Stimulated activated naive CD8-positive, alpha-beta T cell treated with anti-CD3 and anti-CD28 coated beads, Interleukin-15, amount 100 ng/mL, for 72 hours (primary cell): ENCODE data around the gene NRXN3.
A peak's percentile ranks its signal among the peaks of the same experiment; 100 is the strongest.

Experiments
- ATAC-seq: fragments of 150-1000 bp; cut with Tn5 transposase; 2 replicates; pipeline ENCODE4 v1.10.0; 2021; ENCODE audit warnings: mild to moderate bottlenecking, moderate library complexity
- DNase-seq, 2 donors: peaks; one replicate each; pipeline ENCODE4 v3.0.0; 2021 to 2022
- H3K27ac Mint-ChIP-seq, 2 donors: one replicate each; pipeline ENCODE4 v1.8.0; 2022; ENCODE audit warnings: mild to moderate bottlenecking in 2 of 2, mixed read lengths in 2 of 2, moderate library complexity in 2 of 2
- H3K27me3 Mint-ChIP-seq: one replicate; pipeline ENCODE4 v1.8.0; 2022; ENCODE audit warnings: mixed read lengths
- H3K4me1 Mint-ChIP-seq: one replicate; pipeline ENCODE4 v1.8.0; 2022; ENCODE audit warnings: mild to moderate bottlenecking, mixed read lengths
- H3K4me3 Mint-ChIP-seq, 2 donors: one replicate each; pipeline ENCODE4 v1.8.0; 2022; ENCODE audit warnings: mild to moderate bottlenecking in 2 of 2, mixed read lengths in 2 of 2, moderate library complexity in 1 of 2
- H3K9me3 Mint-ChIP-seq, 2 donors: one replicate each; pipeline ENCODE4 v1.8.0; 2022; ENCODE audit warnings: mixed read lengths in 2 of 2

Gene NRXN3

DNA sequence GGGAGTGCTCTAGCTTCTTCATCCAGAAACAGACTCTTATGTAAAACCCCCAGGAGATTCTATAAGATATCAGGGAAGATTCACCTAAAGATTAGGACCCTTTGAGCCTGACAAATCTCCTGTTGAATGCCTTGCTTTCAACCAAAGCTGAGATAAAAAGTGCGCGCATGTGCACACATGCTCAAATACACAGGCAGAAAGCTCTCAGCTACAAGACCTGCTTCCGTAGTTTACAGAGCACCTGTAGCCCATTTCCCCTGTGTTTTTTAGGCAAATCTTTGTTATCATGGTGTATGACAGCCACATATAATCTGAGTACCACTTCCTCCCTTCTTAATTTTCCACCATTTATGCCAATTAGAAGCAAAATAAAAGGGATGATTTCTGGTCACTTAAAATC is 866.9 kb downstream of the NRXN3 start:
- H3K4me1 Mint-ChIP-seq, result no peaks in the 10 kb centered on the region
- no peak for ATAC-seq
- H3K9me3 Mint-ChIP-seq, result peaks cover 4 to 10% of the 10 kb centered on the region in 2 donors
- DNase-seq, result no peak
- H3K27me3 Mint-ChIP-seq, result no peaks in the 10 kb centered on the region
- H3K27ac Mint-ChIP-seq, result no peak overlapping the region
- H3K4me3 Mint-ChIP-seq, result no peak overlapping the region

DNA sequence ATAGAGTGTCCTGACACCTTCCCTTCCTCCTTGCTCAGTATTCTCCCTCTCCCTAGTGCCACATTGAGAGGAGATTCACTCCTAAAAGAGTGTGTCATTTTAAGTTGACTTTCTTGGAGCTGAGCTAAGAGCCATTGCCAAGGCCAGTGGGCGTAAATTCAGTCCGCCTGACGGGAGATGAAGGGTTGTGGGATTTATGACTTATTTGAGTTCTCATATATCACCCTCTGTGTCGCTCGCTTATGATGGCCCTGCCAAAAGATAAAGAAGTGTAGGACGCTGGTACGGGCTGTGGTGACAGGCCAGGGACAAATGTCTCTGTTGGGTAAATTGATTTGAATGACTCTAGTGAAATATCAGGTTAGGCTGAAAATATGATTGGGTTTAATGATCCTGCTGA is 867.4 kb downstream of the NRXN3 start:
- peaks cover 4 to 10% of the 10 kb centered on the region in 2 donors for H3K9me3 Mint-ChIP-seq
- no peak overlapping the region for H3K27ac Mint-ChIP-seq
- no peak for DNase-seq
- H3K27me3 Mint-ChIP-seq, result no peaks in the 10 kb centered on the region
- H3K4me3 Mint-ChIP-seq, result no peak overlapping the region
- H3K4me1 Mint-ChIP-seq, result no peaks in the 10 kb centered on the region
- no peak for ATAC-seq

DNA sequence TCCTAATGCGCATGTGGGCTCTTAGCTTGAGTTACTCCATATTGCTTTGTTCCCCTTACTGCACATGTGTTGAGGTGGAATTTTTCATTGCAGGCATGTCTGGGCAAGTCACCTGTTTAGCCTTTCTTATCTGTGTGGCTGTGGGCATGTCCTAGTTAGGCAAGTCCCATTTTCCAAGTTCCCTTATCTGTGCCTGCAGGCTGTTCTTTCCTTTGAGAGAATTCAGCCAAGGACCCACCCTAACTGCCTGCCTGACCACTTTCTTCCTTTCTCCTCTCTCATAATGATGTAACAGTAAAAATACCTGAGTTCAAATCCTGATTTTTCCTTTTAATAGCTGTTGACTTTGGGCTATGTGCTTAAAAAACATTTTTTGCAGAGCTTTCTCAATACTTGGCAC is 870.6 kb downstream of the NRXN3 start:
- Mint-ChIP-seq H3K9me3 (peaks cover 4 to 10% of the 10 kb centered on the region in 2 donors), H3K4me1 (no peaks in the 10 kb centered on the region), H3K27ac (peak overlapping the region in 1 of 2 donors; percentile 76)

DNA sequence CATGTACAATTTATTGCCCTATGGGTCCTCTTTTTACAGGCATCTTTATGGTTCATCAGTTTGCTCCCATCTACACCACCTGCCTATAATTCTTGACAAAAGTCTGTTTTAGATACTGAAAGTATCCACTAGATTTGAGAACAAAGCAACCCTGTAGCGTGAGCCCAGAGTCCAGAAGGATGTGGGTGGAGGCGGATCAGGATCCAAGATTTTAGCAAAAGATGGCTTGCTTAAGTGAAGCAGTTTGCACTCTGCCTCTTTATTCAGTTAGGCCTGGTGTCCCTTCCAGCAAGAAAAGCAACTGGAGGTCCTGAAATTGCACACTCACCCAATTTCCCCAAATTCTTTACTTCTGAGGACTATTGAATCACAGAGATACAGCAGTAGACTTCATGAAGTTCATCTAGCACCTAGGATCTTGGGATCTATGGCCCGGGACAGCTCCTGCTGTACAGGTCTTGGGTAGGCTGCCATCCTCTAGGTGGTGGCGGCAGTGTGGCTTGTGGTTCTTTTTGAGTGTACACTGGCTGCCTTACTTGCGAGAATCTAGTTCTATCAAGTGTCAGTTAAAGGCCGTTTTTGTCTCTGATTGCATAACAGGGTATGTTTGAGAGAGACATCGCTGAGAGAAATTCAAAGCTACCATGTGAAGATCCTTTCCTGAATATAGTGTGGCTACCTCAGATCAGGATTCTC is 873.2 kb downstream of the NRXN3 start:
- no peak for ATAC-seq
- Mint-ChIP-seq H3K4me3 (no peak overlapping the region), H3K4me1 (no peaks in the 10 kb centered on the region), H3K27me3 (no peaks in the 10 kb centered on the region), H3K9me3 (peaks cover 4 to 10% of the 10 kb centered on the region in 2 donors), H3K27ac (no peak overlapping the region)
- no peak for DNase-seq

More for the DNA sequence above, 870.6 kb downstream of the NRXN3 start:
- ATAC-seq, result no peak
- DNase-seq, result no peak
- no peaks in the 10 kb centered on the region for H3K27me3 Mint-ChIP-seq
- no peak overlapping the region for H3K4me3 Mint-ChIP-seq

DNA sequence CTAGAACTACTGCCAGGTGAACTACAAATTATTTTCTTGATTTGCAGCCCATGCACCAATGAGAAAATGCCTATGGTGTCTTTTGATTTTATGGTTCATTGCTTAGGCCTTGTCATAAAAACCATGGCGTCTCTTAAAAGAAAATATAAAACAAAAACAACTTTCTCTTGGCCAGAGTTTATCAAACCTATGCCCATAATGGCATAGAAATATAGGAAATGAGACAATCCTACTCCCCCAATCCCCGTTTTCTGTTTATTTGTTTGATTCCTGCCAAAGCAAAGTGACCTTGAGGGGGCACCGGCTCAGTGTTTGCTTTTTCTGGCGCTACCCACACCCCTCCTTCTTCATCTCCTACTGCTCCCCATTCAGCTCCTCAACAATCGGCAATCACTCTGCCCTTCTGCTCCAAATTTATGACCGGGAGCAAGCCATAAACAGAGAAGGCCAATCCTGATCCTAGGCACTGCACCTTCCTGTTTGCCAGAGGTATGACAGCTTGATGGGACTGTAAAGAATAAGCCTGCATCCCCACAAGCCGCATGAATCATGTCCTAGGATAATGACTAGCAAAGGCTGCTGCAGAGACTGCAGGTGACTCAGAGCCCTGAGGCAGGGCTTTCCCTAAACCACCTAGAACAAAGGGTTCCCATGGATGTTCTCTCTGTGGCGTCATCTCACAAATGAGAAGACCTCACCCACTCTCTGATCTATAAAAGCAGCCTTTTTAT is 874.9 kb downstream of the NRXN3 start:
- ATAC-seq (no peak), DNase-seq (no peak)
- Mint-ChIP-seq H3K9me3 (peaks cover 4 to 6% of the 10 kb centered on the region in 2 donors), H3K27me3 (no peaks in the 10 kb centered on the region), H3K4me3 (no peak overlapping the region), H3K27ac (no peak overlapping the region), H3K4me1 (no peaks in the 10 kb centered on the region)

DNA sequence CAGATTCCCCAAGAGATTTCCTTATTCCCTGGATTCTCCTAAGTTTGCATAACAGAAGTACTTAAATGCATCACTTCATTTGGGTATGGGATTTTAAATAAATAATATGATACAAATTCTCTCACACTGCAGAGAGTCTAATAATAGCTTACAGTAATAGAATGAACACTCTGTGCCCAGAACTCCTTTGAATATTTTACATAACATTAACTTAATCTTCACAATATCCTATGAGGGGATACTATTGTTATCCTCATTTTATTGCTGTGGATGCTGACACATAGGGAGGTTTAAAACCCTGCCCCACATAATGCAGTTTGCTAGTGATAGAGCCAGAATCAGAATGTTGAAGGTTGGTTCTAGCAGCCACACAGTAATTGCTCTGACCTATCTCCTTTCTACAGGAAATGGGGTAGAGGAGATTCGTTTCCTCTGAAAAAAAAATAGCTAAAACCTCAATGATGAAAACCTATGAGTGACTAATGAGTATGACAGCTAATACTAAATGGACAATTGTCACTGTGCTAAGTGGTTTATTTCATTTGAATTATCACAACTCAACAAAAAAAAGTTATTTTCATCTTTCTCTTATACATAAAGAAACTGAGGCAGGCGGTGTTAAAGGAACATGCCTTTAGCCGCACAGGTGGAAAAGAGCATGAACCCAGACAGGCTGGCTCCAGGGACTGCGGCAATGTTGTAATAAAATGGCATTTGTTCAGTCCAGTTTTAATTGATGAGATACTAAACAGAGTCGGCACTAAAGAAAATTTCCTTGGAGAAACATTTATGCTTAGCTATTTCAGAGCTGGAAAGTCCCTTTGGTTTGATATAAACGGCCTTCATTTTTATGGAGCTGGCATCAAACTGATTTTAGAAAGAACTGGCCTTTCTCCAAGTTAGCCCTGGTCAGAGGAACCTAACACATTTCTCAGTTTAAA is 880.9 kb downstream of the NRXN3 start:
- H3K4me1 Mint-ChIP-seq, result no peaks in the 10 kb centered on the region
- DNase-seq (no peak), ATAC-seq (no peak)
- peaks cover 0 to 4% of the 10 kb centered on the region in 2 donors for H3K9me3 Mint-ChIP-seq
- no peak overlapping the region for H3K4me3 Mint-ChIP-seq
- H3K27ac Mint-ChIP-seq, result no peak overlapping the region
- no peaks in the 10 kb centered on the region for H3K27me3 Mint-ChIP-seq

DNA sequence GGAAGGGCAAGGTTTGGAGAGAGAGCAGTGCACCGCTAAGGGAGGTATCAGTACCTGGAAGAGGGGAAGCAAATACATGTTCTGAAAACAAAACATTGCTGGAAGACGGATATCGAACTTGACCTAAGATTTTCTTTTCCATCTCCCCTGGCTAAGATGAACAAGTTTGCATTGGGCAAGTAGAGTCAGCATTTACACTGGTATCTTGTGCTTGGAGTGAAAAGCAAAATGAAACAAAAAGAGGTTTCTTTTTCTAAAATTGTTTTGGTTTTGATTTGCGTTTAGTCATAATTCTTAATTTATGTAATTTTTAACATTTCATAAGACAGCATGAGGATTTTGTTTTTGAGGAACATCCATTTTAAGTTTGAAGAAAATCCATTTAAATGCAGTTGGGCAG is 881.6 kb downstream of the NRXN3 start:
- H3K27me3 Mint-ChIP-seq, result no peaks in the 10 kb centered on the region
- DNase-seq, result no peak
- ATAC-seq, result no peak
- no peaks in the 10 kb centered on the region for H3K4me1 Mint-ChIP-seq
- H3K27ac Mint-ChIP-seq, result no peak overlapping the region
- peaks cover 0 to 4% of the 10 kb centered on the region in 2 donors for H3K9me3 Mint-ChIP-seq
- no peak overlapping the region for H3K4me3 Mint-ChIP-seq

DNA sequence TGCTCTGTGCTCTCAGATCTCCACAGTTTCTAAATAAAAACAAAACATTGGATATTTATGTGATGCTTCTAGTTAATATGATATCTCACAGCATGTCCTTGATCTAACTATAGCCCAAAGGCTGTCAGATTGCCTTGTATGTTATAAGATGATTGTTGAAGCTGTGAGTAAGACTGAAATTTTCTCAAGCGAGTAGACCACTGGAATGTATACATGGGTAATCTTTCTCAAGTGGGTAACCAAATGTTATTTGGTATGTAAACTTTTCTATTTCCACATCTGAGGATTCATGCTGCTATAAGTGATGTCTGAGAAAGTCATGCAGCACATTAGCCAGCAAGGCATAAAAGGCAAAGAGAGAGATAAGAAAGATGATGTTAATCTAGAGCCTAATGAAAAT is 886.7 kb downstream of the NRXN3 start:
- DNase-seq (no peak), ATAC-seq (no peak)
- Mint-ChIP-seq H3K4me1 (no peaks in the 10 kb centered on the region), H3K4me3 (no peak overlapping the region), H3K27ac (no peak overlapping the region), H3K27me3 (no peaks in the 10 kb centered on the region), H3K9me3 (peaks cover 11 to 17% of the 10 kb centered on the region in 2 donors)

DNA sequence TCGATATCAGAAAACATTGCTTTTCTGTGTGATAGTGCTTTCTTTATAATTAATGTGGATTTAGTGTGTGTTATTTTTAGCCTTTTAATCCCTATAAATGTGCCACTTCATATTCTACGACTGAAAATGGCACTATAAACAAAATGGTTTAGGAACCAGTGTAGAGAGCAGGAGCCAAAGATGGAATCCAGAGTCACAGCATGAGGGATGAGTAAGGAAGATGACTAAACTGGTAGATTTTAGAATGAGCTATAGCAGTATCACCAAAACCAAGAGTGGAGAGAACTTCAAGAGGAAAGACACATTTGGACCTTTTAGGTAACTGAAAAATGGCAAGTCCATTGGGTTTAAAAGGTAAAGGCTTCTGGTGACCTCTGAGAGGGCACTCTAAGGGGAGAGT is 887.2 kb downstream of the NRXN3 start:
- peaks cover 11 to 17% of the 10 kb centered on the region in 2 donors for H3K9me3 Mint-ChIP-seq
- no peak for DNase-seq
- H3K27ac Mint-ChIP-seq, result no peak overlapping the region
- no peak overlapping the region for H3K4me3 Mint-ChIP-seq
- no peak for ATAC-seq
- no peaks in the 10 kb centered on the region for H3K27me3 Mint-ChIP-seq
- H3K4me1 Mint-ChIP-seq, result no peaks in the 10 kb centered on the region

DNA sequence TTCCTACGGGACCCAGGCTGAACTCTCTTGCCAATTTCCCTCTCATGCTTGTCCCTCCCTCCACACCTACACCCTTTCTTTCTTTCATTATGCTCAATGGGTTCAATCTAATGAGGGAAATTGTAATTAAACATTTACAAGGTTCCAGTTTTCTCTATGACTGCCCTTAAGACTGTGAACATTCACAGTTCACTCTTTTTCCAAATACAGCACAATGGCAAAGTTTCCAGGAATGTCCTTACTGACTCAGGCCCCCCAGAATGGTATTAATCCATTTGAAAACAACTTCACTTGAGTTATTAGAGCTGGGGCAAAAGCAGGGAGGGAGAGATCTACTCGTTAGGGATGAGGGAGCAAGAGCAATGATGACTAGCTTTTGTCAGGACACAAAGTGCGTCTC is 892.1 kb downstream of the NRXN3 start:
- no peak overlapping the region for H3K27ac Mint-ChIP-seq
- H3K27me3 Mint-ChIP-seq, result no peaks in the 10 kb centered on the region
- H3K9me3 Mint-ChIP-seq, result peaks cover 17 to 21% of the 10 kb centered on the region in 2 donors
- DNase-seq (no peak), ATAC-seq (no peak)
- H3K4me3 Mint-ChIP-seq, result no peak overlapping the region
- H3K4me1 Mint-ChIP-seq, result no peaks in the 10 kb centered on the region

DNA sequence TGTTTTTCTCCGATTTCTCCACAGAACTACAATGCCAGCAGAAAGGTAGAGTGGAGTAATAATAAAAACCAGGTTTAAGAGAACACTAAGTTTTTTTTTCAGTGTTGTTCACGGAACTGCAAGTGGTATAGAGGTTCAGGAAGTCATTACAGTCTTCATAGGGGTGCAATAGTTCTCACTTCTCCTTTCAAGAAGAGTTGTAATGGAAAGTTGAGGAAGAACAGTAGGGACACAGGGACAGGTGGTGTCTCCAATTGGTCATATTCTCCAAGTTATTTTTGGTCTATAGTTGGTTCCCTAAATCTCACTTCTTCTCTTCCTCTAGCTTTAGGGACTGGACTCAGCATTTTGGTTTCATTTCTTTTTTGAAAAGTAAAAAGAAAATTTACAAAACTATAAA is 894.0 kb downstream of the NRXN3 start:
- Mint-ChIP-seq H3K27me3 (no peaks in the 10 kb centered on the region), H3K27ac (no peak overlapping the region), H3K4me1 (no peaks in the 10 kb centered on the region), H3K9me3 (peaks cover 7 to 10% of the 10 kb centered on the region in 2 donors), H3K4me3 (no peak overlapping the region)
- ATAC-seq (no peak), DNase-seq (no peak)

DNA sequence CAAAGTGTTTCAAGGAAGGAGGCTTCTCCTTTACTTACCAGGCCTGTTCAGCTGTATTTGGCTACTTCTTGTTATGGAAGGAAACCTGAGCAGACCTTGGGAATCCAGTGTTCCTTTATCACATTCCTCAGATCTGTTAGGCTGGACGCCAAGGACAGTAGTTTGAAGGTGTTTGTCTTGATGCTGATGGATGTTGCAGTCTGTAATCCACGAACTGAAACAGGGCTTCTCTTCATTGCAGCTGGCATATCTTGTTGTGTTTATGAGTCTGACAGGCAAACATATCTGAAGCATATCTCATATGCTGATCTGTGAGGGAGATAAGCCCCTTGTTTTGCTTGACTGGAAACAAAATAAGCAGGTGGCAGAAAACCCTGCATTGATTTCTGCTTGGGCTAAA is 904.3 kb downstream of the NRXN3 start:
- no peak overlapping the region for H3K4me3 Mint-ChIP-seq
- DNase-seq (no peak), ATAC-seq (no peak)
- H3K9me3 Mint-ChIP-seq, result no peaks in the 10 kb centered on the region
- H3K4me1 Mint-ChIP-seq, result no peaks in the 10 kb centered on the region
- no peaks in the 10 kb centered on the region for H3K27me3 Mint-ChIP-seq
- H3K27ac Mint-ChIP-seq, result no peak overlapping the region

DNA sequence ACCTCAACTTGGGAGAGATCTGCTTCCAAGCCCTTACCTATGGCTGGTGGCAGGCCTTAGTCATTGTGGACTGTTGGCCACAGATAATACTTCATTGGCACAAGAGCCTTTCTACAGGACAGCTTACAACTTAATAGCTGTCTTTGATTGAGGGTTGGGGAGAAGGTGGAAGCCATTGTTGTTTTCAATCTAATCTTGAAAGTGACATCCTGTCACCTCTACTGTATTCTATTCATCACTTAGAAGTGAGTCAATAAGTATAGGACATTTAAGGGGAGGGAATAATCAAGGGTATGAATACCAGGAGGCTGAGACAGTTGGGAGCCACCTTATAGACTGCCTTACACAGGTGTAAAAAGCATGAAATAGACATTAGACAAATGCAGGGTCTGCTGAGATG is 906.3 kb downstream of the NRXN3 start:
- H3K27ac Mint-ChIP-seq, result no peak overlapping the region
- no peaks in the 10 kb centered on the region for H3K4me1 Mint-ChIP-seq

DNA sequence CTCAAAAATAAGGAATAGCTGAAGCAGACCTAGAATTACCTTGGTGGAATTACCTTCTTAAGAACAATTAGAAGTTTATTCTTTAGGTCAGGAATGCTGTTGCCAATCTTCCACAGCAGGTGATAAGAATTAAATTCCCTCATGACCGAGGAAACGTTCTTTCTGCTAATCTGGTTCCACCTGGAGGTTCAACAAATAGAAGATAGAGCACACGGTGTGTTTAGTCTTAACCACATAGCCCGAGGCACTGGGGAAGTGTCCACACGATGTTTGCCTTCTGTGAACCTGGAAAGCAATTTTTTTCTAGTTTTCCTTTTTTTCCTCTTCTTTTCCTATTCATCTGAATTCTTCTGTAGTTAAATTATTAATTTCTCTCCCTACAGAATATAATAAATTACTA is 906.9 kb downstream of the NRXN3 start:
- peaks cover 0 to 5% of the 10 kb centered on the region in 2 donors for H3K9me3 Mint-ChIP-seq
- no peaks in the 10 kb centered on the region for H3K4me1 Mint-ChIP-seq
- no peaks in the 10 kb centered on the region for H3K27me3 Mint-ChIP-seq
- no peak overlapping the region for H3K4me3 Mint-ChIP-seq
- ATAC-seq (no peak), DNase-seq (no peak)
- no peak overlapping the region for H3K27ac Mint-ChIP-seq

More for the DNA sequence above, 906.3 kb downstream of the NRXN3 start:
- Mint-ChIP-seq H3K4me3 (no peak overlapping the region), H3K27me3 (no peaks in the 10 kb centered on the region), H3K9me3 (peaks cover 0 to 5% of the 10 kb centered on the region in 2 donors)
- ATAC-seq (no peak), DNase-seq (no peak)

DNA sequence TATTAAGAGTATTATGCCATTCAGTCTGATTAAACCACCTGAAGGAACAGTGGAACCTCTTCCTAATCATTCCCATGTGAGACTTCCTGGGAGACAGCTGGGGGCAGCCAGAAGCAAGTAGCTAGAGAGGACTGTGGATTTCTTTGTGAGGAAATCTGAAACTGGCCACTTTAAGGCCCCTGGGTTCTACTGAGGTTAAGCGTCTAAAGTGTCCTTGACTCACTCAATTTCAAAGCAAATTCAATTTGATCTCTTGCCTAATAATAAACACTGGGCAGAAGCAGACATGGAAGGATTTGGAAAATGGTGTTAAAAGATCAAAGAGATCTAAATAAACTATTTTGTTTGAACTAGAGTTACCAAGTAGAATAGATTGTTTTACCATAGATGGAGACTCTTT is 909.9 kb downstream of the NRXN3 start:
- Mint-ChIP-seq H3K9me3 (peaks cover 0 to 10% of the 10 kb centered on the region in 2 donors), H3K4me3 (no peak overlapping the region), H3K4me1 (no peaks in the 10 kb centered on the region), H3K27me3 (no peaks in the 10 kb centered on the region), H3K27ac (no peak overlapping the region)
- no peak for DNase-seq
- ATAC-seq, result no peak

DNA sequence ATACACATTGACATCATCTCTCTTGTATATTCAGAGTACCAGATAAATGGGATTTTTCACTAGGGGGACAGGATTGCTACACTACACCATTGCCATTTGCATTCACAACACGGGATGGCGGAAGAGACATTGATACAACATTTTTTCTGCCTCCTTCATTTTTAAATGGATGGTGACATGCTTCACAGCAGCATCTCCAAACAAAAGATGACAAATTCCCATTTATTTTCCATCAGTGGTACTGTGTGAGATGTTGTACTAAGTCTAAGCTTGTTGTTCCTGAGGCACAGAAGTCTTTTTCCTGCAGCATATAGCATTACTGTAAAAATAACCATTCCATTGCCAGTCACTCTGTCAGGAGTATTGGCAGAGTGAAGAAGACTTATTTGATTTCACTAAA is 912.7 kb downstream of the NRXN3 start:
- Mint-ChIP-seq H3K4me3 (no peak overlapping the region), H3K4me1 (no peaks in the 10 kb centered on the region), H3K27me3 (no peaks in the 10 kb centered on the region), H3K9me3 (peaks cover 0 to 10% of the 10 kb centered on the region in 2 donors), H3K27ac (no peak overlapping the region)
- ATAC-seq, result no peak
- no peak for DNase-seq
